Stimulated activated CD8-positive, alpha-beta memory T cell treated with anti-CD3 and anti-CD28 coated beads, Interleukin-12 subunit alpha, Interleukin-12 subunit beta, amount 100 ng/mL, for 4 hours (primary cell): ENCODE measurements around the gene CMTM2.
A peak's percentile ranks its signal among the peaks of the same experiment; 100 is the strongest.

Experiments used
- DNase-seq: peaks from one replicate; pipeline ENCODE4 v3.0.0-alpha.2; 2020; ENCODE audit warnings: low read depth

The CMTM2 gene, protein sequence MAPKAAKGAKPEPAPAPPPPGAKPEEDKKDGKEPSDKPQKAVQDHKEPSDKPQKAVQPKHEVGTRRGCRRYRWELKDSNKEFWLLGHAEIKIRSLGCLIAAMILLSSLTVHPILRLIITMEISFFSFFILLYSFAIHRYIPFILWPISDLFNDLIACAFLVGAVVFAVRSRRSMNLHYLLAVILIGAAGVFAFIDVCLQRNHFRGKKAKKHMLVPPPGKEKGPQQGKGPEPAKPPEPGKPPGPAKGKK

DNA sequence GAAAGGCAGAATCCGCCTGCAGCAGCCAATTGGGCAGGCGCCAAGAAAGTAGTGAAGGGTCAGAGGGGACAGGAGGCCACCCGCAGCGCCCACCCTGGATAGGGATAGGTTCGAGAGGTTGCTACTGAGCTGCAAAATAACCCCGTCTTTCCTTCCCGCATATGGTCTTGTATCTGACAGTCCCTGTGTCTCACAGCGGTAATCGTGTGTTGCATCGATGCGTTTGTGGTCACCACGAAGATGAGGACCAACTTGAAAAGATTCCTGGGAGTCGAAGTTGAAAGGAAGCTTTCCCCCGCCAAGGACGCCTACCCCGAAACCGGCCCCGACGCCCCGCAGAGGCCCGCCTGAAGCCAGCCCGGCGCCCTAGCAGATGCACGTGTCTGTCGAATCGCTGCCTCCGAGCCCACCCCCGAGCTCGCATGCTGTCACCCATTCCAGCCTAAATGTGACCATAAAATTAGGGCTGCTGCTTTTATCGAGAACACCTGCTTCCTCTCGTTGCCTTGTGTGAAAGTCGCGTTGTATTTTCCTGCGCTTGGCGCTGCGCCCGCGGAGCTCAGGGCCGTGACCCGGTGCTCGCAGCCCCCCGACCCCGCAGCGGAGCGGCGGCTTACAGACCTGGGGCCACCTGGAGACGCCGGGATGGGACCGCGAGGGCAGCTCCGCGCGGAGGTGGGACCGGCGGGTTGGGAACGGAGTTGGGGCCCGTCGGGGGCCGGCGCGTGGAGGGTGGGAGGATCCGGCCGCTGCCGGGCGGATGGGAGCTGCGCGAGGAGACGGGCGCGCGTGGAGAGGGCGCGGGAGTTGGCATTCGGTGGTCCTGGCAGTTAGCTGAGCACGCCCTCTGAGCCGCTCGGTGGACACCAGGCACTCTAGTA is at the start of gene CMTM2:
TSS of gene CMTM2 (plus strand) at position 813 of the 881 bp plus-strand sequence. CDS start 145 bp downstream, outside the sequence.
- no peak for DNase-seq

DNA sequence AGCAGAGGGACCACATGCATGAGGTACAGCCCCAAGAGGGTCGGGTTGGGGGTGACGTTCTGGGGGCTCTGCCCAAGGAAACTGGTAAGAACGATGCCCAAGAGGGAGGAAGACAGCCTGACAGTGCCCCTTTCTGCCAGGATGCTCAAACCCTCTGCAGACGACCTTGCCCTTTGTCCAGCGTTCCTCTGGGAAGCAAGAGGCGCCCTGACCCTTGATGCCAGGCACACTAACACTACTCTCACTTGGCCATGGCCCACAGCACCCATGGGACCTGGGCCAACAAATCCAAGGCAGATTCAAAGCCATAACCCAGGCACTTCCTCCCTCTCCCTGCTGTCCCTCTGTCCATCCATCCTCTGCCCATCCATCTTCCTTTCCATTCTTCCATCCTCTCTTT is 49.8 kb upstream of the CMTM2 start:
- DNase-seq: no peak

DNA sequence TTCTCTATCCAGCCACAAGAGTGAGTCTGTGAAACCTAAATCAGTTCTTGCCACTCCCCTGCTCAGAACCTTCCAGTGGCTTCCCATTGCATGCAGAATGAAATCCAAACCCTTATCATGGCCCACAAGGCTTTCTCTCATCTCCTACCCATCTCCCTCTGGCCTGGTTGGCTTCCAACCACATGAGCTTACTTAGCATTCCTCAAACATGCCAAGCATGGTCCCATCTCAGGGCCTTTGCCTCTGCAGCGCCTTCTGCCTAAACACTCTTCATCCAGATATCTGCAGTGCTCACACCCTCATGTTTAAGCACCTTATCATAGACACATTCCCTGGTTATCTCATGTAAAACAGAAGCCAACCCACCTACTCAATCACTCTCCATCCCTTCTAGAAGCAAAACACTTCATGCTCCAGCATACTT is 44.9 kb upstream of the CMTM2 start:
- no peak for DNase-seq

DNA sequence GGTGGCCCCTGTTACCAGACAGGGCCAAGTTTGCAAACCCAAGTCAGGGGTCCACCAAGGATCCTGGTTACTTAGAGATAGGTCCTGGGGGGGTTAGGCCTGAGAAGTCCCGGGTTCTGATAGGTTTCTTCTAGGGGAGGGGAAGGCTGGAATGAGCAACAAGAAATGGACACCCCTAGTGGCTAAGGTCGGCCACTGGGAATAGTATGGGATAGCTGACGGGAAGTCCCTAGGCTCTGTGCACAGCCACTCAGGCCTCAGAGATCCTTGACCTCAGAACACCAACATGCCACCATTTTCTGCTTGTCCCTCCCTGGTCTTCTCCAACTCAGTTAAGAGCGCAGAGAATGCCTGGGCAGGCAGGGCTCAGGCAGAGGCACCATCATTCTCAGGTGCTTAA is 42.7 kb upstream of the CMTM2 start:
- no peak for DNase-seq

DNA sequence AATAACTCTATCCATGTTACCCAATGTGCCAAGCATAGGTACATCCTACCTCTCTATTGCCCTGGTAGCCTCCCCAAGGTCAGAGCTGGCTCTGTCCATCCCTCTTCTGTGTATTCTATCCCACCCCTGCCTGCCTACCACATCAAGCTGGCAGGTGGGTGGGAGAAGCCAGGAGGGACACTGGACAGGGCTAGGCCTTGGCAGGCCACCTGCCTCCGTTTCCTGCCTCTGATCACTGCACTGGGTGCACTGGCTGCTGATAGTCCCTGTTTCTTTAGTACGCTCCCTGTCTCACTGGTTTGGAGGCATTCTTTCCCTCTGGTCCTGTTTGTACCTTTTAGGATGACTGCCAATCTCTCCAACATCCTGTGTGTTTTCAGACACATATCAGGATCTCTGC is 42.0 kb upstream of the CMTM2 start:
- DNase-seq: no peak

DNA sequence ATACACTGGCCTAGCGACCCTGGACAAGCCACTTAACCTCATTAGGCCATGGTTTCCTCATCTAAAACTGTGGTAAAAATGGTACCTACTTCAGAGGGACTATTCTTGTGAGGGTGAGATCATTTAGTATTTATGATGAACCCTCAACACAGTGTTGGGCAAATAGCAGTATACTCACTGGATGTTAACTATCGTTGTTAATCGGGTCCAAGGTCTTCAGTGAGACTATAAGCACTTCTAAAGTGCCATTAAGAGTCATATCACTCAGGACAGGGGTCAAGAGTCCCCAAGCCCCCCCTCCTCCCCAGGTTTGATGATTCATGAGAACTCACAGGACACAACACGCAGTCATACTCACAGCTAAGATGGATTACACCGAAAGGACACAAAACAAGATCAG is 40.4 kb upstream of the CMTM2 start:
- DNase-seq: no peak

DNA sequence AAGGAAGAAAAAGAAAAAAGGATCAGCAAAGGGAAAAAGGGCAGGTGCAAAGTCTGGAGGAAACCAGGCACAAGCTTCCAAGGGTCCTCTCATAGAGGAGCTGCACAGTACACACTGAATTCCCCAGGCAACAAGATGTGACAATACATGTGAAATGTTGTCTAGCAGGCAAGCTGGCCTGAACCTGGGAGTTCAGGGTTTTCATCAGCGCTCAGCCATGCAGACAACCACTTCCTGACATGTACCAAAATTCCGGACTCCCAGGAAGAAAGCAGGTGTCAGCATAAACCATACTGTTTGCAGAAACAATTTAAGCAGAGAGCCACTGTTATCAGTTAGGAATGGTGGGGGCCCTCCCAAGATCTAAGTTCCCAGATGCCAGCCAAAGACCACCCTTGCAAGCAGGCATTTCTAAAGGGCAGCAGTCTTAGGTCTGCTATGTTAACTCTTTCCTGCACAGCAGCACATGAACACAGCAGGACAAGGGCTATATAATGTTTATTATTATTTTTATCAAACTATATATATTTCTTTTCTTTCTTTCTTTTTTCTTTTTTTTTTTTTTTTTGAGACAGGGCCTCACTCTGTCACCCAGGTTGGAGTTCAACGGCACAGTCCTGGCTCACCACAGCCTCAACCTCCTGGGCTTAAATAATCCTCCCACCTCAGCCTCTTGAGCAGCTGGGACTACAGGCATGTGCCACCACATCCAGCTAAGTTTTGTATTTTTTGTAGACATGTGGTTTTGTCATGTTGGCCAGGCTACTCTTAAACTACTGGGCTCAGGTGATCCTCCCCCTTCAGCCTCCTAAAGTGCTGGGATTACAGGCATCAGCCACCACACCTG is 39.4 kb upstream of the CMTM2 start:
- no peak for DNase-seq

DNA sequence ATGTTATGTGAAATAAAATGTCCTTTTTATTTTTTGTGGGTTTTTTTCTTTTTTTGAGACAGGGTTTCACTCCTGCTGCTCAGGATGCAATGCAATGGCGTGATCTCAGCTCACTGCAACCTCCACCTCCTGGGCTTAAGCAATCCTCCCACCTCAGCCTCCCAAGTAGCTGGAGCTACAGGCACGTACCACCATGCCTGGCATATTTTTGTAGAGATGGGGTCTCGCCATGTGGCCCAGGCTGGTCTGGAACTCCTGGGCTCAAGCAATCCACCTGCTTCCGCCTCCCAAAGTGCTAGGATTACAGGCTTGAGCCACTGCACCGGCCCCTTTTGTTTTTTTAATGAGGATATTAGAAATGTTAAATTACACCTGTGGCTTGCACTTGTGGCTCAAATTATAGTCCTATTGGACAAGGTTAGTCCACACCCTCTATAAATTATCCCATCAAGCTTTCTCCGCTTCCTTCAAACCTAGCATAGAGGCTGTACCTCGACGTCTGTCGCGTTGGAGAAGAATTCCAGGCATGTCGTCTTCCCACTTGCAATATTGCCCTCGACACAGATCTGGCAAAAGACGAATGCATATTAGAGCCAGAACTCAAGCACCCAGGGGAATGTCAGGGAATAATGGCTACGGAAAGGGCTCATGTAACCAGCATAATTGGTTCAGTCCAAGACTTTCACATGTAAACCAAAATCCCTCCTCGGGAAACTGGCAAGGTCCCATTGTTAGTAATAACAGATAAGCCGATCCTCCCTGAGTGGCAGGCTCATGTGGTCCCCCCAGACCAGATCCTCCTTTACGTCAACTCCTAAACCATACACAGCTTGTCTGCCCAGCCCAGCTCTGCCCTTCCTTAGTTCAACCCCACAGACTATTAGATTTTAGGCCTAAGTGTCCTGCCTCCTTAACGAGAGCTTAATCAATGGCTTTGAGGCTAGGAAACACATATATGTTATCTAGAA is 37.6 kb upstream of the CMTM2 start:
- no peak for DNase-seq

DNA sequence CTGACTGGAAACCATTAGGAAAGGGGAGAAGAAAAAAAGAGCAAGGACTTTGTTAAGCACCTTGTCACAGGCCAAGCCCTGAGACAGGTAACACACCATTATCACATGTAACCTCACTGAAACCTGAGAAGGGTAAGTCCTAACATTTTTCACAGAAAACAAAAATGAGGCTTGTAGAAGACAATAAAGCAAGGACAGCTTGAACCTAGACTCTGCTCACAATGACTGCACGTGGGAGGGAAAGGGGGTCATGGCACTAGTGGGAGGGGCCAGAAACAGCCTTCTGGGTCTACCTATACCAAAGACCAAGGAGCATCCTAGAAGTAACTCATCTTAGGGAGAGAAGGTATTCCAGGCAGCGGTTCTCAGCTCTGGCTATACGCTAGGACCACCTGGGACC is 36.9 kb upstream of the CMTM2 start:
- DNase-seq: no peak

DNA sequence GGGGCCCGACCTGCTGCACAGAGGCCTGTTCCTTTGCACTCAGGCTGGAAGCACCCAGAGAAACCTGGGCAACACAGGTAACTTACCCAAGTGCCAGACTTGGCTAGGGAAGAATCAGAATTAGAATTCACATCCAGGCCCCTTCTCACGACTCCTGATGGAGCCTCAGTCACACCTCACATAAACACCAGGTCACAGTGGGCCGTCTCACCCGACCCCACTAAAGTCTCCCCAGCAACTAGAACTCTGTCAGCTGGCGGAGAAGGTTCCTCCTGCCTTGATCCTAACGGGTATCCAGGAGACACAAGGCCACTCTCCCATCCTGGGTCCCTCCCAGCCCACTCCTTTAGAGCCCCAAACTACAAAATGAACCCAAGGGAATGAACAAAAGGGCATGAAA is 35.7 kb upstream of the CMTM2 start:
- no peak for DNase-seq

DNA sequence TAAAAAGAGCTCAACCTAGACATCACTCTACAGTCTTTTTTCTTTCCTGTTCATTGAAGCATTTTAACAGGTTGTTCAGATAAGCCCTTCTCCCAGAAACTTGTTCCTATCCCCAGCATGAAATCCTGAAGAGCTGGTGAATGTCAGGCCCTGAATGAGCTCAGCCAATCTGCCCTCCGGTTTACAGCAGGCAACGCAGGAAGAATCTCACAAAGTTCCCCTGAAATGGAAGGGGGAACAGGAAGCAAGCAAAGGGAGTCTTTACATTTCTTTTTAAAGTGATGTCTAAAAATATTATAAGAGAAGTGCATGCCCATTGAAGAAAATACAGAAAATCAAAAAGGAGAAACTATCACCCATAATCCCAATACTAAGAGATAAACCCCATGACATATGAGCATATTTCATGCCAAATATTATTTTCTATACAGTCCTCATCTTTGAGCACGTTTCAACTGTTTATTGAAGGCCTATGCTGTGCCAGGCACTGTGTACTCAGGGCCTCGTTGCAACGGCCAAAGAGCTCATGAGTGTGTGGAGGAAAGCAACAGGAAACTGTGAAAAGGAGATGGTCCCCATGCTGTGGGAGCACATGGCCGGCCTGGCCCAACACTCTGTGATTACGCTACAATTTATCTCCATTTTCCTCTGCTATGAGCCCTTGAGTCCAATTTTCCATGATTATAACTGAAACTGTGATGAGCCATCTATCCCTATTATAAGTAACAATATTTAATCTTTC is 35.1 kb upstream of the CMTM2 start:
- DNase-seq: no peak

DNA sequence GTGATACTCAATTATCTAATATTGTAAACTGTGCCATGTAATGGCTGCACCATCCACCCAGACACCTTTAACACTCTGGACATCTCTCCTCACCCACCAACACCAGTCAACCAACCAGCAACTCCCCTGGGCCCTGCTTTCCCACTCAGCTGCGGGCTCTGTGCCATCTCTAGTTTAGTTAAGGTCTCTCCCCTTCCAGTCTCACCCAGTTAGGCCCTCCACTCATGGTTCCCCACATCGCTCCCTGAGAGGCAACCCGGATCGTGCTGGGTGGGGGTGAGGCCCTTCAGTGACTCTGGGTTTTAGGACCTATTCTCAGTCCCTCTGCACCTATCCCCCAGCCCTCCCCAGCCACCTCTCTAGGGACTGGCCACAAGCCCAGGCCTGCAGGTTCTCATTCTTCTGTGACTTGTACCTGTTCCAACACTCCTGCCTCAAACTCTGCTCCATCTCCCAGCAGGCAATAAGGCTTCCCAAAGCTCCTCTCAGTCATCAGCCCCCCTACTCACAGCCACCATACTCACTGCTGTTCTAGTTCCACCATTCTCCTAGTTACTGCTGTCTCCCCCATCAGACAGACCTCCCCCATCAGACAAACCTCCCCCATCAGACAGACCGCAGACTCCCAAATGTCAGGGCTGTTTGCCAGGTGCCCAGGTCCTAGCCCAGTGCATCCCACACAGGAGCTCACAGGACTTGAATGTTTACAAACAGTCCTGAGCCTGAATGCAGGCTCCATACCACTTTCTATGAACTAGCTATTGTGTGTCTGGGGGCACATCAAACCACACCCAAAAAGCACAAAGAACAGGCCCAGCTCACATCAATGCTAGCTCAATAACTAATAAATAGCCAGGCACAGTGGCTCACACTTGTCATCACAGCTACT is 31.9 kb upstream of the CMTM2 start:
- DNase-seq: no peak

DNA sequence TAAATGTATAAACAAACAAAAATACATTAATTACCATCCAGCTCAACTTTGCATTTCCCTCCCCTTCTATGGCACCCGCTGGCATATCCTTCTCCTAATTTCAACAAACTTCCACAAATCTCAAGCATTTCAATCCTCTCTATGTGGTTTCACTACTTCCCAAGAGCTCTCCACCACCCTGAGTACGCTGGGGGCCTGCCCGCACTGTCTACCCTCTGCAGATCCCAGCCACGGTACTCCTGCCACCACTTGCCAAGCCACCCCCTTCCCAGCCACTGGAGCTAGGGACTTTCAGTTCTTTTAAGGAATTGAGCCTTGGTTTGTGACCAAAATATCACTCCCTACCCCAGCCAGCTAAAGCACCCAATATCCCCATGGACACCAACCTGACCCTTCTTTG is 31.2 kb upstream of the CMTM2 start:
- no peak for DNase-seq

DNA sequence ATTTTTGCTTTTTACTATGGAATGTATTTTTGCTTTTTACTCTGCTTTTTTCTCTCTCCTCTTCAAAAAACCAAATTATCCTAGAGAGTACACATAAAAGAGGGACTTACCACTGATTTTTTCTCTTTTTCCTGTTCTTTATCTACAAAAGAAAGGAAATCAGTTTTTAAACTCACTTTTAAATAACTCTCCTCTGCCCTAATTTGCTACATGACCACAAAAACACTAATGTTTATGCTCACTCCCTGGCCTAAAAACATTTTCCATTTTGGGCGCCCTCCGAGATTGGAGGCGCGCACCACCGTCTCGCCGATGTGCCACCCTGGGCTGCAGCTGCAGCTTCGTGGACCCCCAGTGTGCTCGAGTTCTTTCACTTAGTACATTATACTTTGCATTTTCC is 30.4 kb upstream of the CMTM2 start:
- DNase-seq: no peak

DNA sequence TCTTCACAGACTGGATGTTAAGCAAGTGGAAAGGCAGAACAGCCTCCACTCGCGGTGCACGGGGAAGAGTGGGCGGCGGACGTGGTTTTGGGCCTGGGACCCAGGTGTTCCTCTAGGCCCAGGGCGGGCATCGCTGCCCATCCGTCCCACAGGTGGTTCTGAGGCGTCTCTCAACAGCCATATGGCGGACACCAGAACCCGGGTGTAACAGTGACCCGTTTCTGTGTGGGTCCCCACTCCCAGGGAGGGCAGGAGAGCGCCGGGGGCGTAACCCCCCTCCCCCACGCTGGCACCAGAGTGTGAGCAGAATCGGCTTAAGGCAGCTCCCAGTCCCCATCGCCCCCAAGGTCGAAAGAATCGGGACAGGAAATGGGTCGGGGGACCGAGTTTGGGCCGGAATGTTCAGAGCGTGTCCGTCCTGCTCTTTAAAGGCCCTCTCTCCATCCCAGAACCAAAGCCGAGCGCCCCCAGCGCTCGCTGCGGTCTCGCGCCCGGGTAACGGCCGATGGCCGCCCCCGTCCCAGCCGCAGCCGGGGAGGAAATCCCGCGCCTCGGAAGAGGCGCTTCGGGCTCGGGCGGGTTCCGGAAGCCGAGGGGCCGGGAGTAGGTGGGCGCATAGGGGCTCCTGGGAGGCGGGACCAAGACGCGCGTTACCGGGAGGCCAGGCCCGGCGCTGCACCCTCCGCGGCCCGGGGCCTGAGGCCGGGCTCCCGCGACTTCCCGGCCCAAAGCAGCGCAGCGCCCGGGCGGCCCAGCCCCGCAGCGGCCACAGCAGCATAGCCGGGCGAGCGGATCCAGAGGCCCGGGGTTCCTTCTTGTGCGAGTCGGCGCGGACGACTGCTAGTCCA is 29.8 kb upstream of the CMTM2 start, which contains the start of gene TK2:
TSS of gene TK2 (minus strand) at position 839 of the 848 bp plus-strand sequence. CDS start at position 778, 61 bp downstream.
- peak; percentile 43 for DNase-seq

DNA sequence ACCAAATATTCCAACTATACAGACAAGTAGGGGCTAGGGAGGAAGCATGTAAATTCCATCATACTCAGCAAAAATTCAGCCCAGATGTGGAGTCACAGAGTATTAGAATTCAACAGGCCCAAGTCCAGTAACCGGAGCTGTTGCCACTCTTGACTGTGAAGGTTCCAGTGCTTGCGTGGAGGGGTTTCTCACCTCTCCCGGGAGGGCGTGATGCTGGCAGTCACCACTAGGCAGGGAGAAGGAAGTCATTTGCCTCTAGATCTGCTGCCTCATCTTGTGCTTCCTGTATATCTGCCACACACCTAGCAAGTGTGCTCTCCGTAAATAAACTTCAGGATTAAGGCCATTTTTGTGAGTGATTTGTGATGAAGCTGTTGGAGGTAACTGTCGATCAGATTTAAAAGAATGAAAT is 27.9 kb upstream of the CMTM2 start:
- peak; percentile 25 for DNase-seq

DNA sequence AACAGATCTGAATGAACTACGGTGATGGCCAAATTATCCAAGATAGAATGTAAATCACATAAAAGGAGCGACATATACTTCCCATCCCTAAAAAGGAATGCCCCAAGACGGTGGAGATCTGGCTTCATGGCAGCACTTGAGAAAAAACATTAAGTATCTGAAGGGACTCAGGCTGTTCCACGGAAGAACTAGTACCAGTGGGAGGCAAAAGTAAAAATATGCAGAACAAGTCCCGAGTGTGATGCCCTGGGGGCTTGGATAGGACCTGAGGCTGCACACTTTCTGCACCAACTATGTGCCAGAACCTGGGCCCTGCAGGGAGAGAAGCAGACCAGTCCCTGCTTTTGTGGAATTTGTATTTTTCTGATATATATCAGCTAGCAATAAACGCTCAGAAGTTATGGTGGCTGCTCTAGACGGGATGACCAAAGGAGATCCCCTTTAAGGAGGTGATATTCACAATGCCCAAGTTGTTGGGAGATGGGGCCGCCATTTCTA is 27.4 kb upstream of the CMTM2 start:
- no peak for DNase-seq
